Endothelial cell of umbilical vein (primary cell): ENCODE data around the gene B3GALT6. TPM values are rescaled to one million over a fixed set of nuclear protein-coding genes. Genes with fewer than 3 reads are reported as not detected.

Experiments
- BruUV-seq: library from RNA; stranded (reverse); fragments of 400-500 nt; replicated peaks from 2 replicates; lab custom pipeline; 2021; lab: Mats Ljungman, UMichigan
- CTCF ChIA-PET: fragments of 300-600, 350-600 bp; sonication (Branson Sonifier 250); formaldehyde crosslinking; loops from one replicate; lab custom pipeline; 2021; ENCODE audit warnings: antibody characterized with exemption, inconsistent platforms; lab: Charles Lee
- POLR2A ChIA-PET: fragments of 300-600, 350-600 bp; sonication (Branson Sonifier 250); formaldehyde crosslinking; loops from one replicate; lab custom pipeline; 2021; ENCODE audit warnings: antibody characterized with exemption, inconsistent platforms; lab: Charles Lee
- DNase-seq: peaks from one replicate; pipeline ENCODE4 v3.0.0-alpha.2; 2011; ENCODE audit warnings: low read depth, low spot score
- FAIRE-seq: peaks from 2 replicates; lab custom pipeline; 2011; peaks lifted over from hg19 to GRCh38; lab: Jason Lieb, UNC
- H2AFZ ChIP-seq: 2 replicates; pipeline ENCODE4 v1.6.0; 2012; ENCODE audit warnings: low read depth, low read length, control low read depth, inconsistent platforms
- H3K27ac ChIP-seq: 2 replicates; pipeline ENCODE4 v1.5.1; 2011; ENCODE audit warnings: low read depth, mild to moderate bottlenecking, control low read depth, low read length, moderate library complexity; ENCODE audit not compliant: insufficient read depth
- H3K27me3 ChIP-seq, 2 experiments: 2 replicates each; pipeline versions ENCODE4 v1.6.0 to v1.6.1; 2011; ENCODE audit warnings: low read length in 2 of 2, mixed read lengths in 1 of 2; ENCODE audit not compliant: control insufficient read depth in 2 of 2, insufficient read depth in 2 of 2
- H3K36me3 ChIP-seq, 2 experiments: 2 replicates in 1 of 2; 3 replicates in 1 of 2; pipeline ENCODE4 v1.5.1; 2011; ENCODE audit warnings: low read length in 2 of 2, mild to moderate bottlenecking in 1 of 2, moderate library complexity in 1 of 2; ENCODE audit not compliant: control insufficient read depth in 2 of 2, insufficient read depth in 2 of 2; ENCODE audit errors: extremely low read depth in 1 of 2
- H3K4me1 ChIP-seq: 3 replicates; pipeline ENCODE4 v1.5.1; 2011; ENCODE audit warnings: mild to moderate bottlenecking, low read length; ENCODE audit not compliant: control insufficient read depth, insufficient read depth; ENCODE audit errors: extremely low read depth
- H3K4me2 ChIP-seq: 2 replicates; pipeline ENCODE4 v1.6.1; 2011; ENCODE audit warnings: low read length, control low read depth, mixed read lengths; ENCODE audit not compliant: insufficient read depth
- H3K4me3 ChIP-seq, 3 experiments: fragments of 200-600 bp in 1 of 3; sonication (generic), shearing (Covaris generic) in 1 of 3; replicated peaks in 1 of 3; 2 replicates each; pipeline ENCODE4 v1.5.1; 2011 to 2016; ENCODE audit warnings: control low read depth in 3 of 3, low read length in 3 of 3, mild to moderate bottlenecking in 2 of 3, inconsistent platforms in 1 of 3, low read depth in 1 of 3, moderate library complexity in 1 of 3; ENCODE audit not compliant: insufficient read depth in 1 of 3
- H3K79me2 ChIP-seq: 2 replicates; pipeline ENCODE4 v1.6.0; 2012; ENCODE audit warnings: low read length, inconsistent platforms; ENCODE audit not compliant: control insufficient read depth, insufficient read depth
- H3K9ac ChIP-seq: replicated peaks from 2 replicates; pipeline ENCODE3; 2011; ENCODE audit warnings: low read length, control low read depth; ENCODE audit not compliant: insufficient read depth; ENCODE audit errors: extremely low read depth
- H3K9me1 ChIP-seq: replicated peaks from 3 replicates; pipeline ENCODE4 v1.6.0; 2011; ENCODE audit warnings: mild to moderate bottlenecking, low read length; ENCODE audit not compliant: control insufficient read depth, insufficient read depth; ENCODE audit errors: extremely low read depth
- H3K9me3 ChIP-seq: replicated peaks from 2 replicates; pipeline ENCODE4 v1.5.1; 2012; ENCODE audit warnings: low read length, inconsistent platforms; ENCODE audit not compliant: control insufficient read depth, insufficient read depth
- H4K20me1 ChIP-seq: replicated peaks from 2 replicates; pipeline ENCODE3; 2011; ENCODE audit warnings: mild to moderate bottlenecking, low read length; ENCODE audit not compliant: control insufficient read depth, insufficient read depth; ENCODE audit errors: extremely low read depth
- CTCF ChIP-seq, 2 donors: IDR thresholded peaks; 1 replicate in 1 of 2; 2 replicates in 1 of 2; pipeline ENCODE4 v1.5.1; 2011; ENCODE audit warnings: low read length in 2 of 2, mild to moderate bottlenecking in 2 of 2, moderate library complexity in 2 of 2, control low read depth in 1 of 2, inconsistent platforms in 1 of 2, low read depth in 1 of 2; ENCODE audit not compliant: insufficient read depth in 1 of 2; ENCODE audit errors: extremely low read depth in 1 of 2
- GATA2 ChIP-seq: IDR thresholded peaks from 2 replicates; pipeline ENCODE4 v1.7.0; 2011; ENCODE audit warnings: low read depth, mild to moderate bottlenecking, moderate library complexity, mixed read lengths, low read length; ENCODE audit not compliant: insufficient read length, insufficient read depth
- MYC ChIP-seq: IDR thresholded peaks from one replicate; pipeline ENCODE4 v1.6.1; 2011; ENCODE audit warnings: mild to moderate bottlenecking, low read depth, low read length
- dilution Hi-C: fragments of 300-500 bp; cut with MboI; formaldehyde crosslinking; loops from one replicate; pipeline ENCODE4 v1.15.0; 2019; ENCODE audit warnings: low sequenced_read_pairs; ENCODE audit not compliant: extremely low pct_ligation_motif_present
- intact Hi-C: fragments of 100-400 bp; cut with micrococcal nuclease; formaldehyde crosslinking; loops from one replicate; pipeline ENCODE4 v1.10.0; 2022
- polyA plus RNA-seq, 4 experiments: library from polyadenylated mRNA; depleted of rRNA in 3 of 4; stranded (reverse) in 3 of 4; unstranded in 1 of 4; fragments of >200 nt; gene quantifications; 2 replicates each; pipeline versions ENCODE4 v1.2.1 to v1.2.3, GENCODE V29; 2011 to 2012; ENCODE audit warnings: missing spikeins in 1 of 4
- total RNA-seq: library from RNA; stranded (reverse); gene quantifications from 2 replicates; pipeline ENCODE4 v1.2.3, GENCODE V29; 2021

The B3GALT6 gene
- total and polyA plus RNA-seq, 2 donors (not counting 3 experiments of a cell fraction or from before 2014, with no cell fraction given), result 24.6 to 34.1 TPM

GRCh38 chr1:1280782-1281481, 48.9 kb downstream of the B3GALT6 start:
- Histone ChIP-seq H4K20me1 (no peaks in the 10 kb centered on the region), H3K4me3 (no peak overlapping the region), H3K36me3 (no peaks in the 10 kb centered on the region), H2AFZ (no peak overlapping the region), H3K27me3 (no peaks in the 10 kb centered on the region), H3K27ac (no peak overlapping the region), H3K4me1 (peaks cover 2% of the 10 kb centered on the region), H3K9me3 (no peaks in the 10 kb centered on the region), H3K4me2 (no peak overlapping the region), H3K79me2 (no peaks in the 10 kb centered on the region), H3K9ac (no peak overlapping the region), H3K9me1 (no peaks in the 10 kb centered on the region)
- TF ChIP-seq MYC, result no peak
- TF ChIP-seq CTCF (IDR thresholded peaks at IDR 0.05; ENCODE audit: extremely low read depth in 1 of 2, insufficient read depth in 1 of 2, low read depth in 1 of 2, low read length in 2 of 2), result no peak
- no peak for TF ChIP-seq GATA2
- DNase-seq (no peak), FAIRE-seq (no peak)
- intact Hi-C loops, result no loop called here
- CTCF ChIA-PET, result interaction anchor here (0.5 to 1.5 kb wide), 3 partner anchors 11 to 250 kb away, joined by 3 to 4 read pairs (median 3); no protein-coding TSS in a partner anchor
- POLR2A ChIA-PET, result no interaction called here
- dilution Hi-C loops, result no loop called here
- BruUV-seq, result no TSS peak
